Kidney tubule cell (primary cell): ENCODE results near the gene ATP5PO.
"Not testable (repeated sequence)": the region's sequence is repeated elsewhere in the genome, so short reads cannot be mapped to it uniquely, and the experiment has no call there.

Experiments
- DNase-seq: peaks from one replicate; pipeline ENCODE4 v3.0.0-alpha.2; 2018; ENCODE audit warnings: low spot score

Gene ATP5PO

DNA sequence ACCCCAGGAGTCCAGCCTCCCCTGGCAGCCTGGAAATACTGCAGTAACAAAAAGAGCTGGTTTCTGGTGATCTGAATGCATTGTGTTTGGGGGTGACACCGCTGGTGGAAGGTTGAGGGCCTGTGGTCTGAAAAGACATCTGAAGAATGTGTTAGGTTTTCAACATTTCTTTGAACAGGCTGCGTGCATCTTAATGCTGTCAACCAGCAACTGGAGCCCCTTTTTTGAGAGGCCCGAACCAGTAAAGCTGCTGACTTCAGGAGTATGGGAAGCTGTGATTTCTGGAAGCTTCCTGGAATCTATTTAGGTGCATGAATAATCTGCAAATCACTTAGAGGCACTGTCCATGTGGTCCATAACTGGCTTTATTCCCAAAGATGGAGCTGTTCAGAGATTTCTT lies 17.0 kb downstream of the ATP5PO start:
- DNase-seq: no peak

DNA sequence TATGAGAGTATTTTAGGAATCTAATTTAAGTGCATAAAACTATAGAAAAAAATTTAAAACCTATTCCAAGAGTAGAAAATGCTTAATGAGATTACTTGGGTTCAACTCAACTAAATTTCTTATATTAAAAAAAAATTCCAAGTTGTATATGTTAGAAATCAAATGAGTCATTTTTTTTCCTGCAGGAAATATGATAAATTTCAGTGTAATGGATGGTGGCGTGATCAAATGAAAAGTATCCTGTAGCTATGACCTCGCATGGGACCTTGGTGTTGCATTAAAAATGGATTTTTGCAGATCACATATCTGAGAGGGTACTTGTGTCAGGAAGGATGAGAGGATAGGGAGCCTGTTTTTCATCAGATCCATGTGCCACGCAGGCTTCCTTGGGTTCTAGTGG lies 17.9 kb downstream of the ATP5PO start:
- no peak for DNase-seq

DNA sequence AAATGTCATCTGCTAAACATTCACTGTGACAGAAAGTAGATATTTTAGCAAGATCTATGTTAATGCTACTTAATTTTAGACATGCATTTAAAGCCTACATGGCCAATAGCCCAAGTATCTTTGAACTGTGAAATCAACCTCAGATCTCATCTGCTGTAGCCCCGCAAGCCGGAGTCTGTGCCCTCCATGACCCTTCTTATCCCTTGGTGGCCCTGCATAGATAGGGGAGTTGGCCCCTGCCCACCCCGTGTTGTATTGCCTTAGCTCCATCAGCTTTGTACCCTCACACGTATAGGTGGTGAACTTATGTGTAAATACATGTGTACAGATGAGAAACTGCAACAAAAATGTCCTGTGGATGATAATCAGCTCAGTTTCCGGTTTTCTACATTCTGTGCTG lies 18.5 kb downstream of the ATP5PO start:
- no peak for DNase-seq

DNA sequence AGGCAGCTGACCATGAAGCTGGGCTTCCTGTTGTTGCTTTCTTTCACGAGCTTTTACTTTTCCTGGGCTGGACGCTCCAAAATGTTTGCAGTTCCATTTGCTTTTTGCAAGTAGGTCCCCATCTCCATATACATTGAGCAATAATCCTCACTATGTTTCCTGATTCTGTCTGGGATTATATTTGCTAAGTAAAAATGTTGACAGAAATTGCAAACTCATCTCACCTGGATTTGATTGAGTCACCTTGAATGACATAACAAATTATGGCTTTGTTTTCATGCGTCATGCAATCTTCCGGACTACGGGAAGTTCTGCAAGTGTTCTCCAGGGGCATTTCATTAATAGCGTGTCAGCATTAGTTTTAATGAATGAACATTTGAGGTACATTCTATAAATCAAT lies 18.9 kb downstream of the ATP5PO start:
- no peak for DNase-seq

DNA sequence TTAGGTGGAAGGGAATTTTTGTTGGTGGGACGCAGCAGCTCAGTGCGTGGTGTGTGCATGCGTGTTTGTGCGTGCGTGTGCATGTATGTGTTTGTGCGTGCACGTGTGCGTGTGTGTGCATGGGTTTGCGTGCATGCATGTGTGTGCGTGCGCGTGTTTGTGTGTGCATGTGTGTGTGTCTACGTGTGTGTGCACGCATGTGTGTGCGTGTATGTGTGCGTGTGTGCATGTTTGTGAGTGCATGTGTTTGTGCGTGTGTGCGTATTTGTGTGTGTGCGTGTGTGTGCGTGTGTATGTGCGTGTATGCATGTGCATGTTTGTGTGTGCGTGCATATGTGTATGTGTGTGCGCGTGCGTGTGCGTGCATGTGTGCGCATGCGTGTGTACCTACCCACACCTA lies 20.2 kb downstream of the ATP5PO start:
- DNase-seq: no peak

DNA sequence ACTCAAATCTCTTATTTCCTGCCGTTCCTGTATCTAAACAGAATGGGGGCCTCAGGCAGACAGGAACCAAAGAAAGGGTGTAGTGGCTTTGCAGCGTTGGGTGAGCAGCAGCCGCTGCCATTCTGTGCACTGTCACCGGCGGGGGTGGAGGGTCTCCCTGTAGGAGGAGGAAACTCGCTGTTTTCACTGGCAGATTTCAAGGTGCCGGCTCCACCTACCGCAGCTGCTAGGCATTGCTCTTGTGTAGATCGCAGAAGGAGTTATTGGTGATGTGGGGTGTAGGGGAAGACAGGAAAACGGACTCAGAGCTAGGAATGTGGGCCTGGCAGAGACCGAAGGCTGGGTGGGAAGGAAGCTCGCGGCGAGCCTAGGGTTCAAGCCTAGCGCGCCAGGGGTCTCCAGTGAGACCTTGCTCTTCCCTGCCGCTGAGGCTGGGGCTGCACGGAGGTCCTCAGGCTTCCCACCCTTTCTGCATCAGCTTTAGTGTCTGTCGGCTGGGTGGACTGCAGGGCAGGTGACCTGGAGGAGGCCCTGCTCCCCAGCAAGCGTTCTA lies 20.8 kb downstream of the ATP5PO start:
- DNase-seq: peak; percentile 85

DNA sequence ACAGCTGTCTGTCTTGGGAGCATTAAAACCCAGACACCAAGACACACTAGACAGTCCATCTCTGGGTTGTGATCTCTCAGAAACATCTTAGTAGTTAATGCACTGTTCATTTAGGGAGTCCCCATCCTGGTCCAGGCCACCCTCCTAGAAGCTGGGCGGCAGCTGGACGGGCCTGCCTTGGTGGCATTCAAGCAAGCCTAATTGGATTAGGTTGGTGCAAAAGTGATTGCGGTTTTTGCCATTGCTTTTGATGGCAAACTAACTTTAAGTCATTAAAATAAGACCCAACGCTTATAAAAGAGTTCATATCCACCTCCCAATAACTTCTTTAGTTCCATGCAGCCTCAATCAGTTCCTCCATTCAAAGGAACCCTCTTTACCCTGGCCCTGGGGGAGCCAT lies 21.7 kb downstream of the ATP5PO start:
- no peak for DNase-seq

DNA sequence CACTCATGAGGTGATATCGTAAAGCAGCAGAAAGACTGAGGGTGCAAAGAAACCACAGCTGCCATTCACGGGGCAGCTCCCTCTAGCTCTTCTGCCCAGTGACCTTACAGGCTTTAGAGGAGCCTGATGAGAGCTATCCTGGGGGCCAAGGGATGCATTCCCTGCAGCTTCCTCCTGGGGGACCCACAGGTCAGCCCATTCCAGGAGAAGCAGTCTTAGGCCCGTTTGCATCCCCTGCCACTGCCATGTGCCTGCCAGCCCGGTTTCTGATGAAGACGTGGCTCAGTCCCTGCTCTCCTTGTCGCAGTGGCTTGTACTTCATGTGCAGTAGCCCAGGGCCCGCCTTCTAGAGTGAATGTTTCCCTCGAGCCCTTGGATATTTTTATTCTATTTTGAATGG lies 22.8 kb downstream of the ATP5PO start:
- no peak for DNase-seq

DNA sequence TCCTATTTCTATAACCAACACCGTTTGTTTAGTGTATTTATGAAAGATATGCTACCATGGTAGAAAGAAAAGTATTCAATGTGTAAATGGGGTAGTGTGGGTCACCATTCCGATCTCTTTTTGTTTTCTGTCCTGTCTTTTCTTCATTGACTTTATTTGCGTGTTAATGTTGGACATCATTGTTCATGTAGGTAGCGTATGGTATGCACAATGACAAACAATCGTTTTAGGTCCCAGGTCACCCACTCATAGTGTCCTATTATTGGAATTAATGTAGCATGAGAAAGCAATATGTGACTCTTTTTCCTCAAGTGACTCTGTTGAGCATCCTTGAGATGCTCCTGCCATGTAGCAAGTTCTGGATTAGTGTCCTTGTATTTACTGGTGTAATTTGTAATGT lies 25.4 kb downstream of the ATP5PO start:
- DNase-seq: no peak

DNA sequence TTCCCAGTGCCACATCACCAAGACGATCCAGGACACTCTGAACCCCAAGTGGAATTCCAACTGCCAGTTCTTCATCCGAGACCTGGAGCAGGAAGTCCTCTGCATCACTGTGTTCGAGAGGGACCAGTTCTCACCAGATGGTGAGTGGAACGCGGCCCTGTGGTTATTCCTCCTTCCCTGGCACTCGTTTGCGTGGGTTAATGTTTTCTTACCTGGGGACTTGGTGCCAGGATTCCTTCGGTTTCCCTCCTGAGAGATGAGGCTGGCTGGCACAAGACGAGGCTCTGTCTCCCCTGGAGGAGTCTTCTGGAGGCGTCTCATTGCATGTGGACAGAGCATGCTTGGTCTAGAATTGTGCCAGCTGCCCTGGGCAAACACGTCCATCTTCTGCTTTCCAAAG lies 29.3 kb downstream of the ATP5PO start:
- peak; percentile 50 for DNase-seq

DNA sequence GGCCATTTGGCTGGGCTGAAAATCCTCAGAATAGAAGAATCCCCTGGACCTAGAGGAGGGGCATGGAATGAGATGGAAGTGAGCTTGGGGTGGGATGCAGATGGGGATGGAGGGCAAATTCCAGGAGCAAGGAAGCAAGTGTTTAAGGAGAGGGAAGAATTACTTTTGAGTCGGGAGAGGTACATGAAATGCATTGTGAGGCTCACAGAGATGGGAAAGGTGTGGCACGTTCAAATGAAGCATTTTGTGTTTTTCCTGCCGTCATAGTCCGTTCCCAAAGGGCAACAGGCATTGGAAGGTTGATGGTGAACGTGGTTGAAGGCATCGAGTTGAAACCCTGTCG lies 30.5 kb downstream of the ATP5PO start:
- no peak for DNase-seq

DNA sequence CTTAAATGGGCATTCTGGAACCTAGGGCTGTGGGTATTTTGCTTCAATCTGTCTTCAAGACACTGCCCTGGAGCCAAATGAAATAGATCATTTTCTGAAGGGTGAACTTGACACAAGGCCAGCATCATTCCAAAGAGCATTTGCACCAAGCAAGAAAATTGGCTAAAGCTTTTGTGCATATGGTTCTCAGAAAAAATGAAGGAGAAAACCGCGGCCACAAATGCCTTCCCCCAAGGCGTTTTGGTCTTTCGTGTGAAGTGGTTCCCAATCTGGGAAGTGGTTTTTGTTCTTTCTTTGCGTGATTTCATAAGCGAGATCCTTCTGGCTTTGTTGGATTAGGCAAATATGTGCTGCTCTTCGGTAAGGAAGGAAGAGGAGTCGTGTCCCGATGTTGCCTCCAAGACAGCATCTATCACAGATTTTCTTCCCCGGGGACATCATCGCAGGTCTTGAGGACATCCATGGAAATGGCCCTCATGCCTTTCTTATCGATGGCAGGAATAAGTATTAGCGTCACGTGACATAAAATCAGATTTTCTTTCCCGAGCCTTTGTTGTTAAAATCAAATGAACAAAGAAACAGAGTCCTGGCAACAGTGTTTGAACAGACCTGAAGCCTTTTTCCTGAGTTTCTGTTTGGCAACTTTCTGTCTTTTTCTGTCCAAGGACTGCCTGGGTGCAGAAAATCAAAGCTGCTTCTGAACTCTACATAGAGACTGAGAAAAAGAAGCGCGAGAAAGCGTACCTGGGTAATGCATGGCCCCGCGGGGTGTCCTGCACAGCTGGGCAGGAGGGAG lies 31.0 kb downstream of the ATP5PO start:
- no peak for DNase-seq

DNA sequence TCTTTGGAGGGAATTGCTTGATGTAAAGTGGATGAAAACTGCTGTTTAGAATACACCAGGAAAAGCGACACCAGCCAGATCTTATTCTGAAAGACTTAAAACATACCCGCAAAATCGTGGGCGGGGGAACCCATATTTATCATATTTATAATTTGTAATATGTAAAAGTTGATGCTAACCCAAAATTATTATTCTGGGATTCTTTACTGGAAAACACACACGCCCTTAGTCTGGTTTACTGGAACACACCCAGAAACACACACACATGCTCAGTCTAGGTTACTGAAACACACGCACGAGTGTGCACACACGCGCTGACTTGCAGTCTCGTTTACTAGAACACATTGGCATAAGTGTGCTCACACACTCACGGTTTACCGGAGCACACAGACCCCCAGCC lies 32.5 kb downstream of the ATP5PO start:
- no peak for DNase-seq

DNA sequence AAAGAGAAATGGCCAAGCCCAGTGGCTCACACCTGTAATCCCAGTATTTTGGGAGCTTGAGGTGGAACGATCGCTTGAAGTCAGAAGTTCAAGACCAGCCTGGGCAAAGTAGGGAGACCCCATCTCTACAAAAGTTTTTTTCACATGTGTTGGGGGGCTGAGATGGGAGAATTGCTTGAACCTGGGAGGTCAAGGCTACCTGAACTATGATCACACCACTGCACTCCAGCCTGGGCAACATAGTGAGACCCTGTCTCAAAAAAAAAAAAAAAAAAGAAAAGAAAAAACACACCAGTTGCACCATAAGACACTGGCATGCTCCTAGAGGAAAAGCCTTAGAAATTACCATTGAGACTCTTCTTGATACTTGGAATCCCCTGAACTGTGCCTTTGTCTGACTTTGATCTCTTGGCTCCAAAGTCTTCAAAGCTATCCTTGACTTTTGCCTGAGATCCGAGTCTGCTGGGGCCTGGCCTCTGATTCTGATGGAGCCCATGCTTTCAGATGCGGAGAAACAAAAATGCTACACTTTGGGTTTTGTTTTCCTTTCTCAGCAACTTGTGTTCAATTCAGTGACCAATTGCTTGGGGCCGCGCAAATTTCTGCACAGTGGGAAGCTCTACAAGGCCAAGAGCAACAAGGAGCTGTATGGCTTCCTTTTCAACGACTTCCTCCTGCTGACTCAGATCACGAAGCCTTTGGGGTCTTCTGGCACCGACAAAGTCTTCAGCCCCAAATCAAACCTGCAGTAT lies 33.7 kb downstream of the ATP5PO start:
- no peak for DNase-seq

DNA sequence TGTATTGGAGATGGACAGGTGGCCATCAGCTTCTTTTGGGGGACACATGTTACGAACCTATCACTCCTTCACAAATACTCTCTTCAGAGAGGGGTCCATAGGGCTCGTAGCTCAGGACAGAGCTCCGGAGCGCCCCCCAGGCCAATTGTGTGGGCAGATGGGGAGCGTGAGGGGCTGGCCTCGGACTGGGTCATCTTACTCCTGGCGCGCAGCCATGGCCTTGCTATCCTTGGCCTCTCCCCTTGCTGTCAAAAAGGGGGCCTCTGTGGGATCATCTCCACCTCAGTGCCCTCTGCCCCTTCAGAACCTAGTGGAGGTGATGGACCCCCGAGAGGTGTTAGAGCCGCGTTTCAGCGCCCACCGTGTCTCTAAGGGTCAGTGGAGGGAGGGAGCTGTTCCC lies 35.0 kb downstream of the ATP5PO start:
- DNase-seq: no peak

DNA sequence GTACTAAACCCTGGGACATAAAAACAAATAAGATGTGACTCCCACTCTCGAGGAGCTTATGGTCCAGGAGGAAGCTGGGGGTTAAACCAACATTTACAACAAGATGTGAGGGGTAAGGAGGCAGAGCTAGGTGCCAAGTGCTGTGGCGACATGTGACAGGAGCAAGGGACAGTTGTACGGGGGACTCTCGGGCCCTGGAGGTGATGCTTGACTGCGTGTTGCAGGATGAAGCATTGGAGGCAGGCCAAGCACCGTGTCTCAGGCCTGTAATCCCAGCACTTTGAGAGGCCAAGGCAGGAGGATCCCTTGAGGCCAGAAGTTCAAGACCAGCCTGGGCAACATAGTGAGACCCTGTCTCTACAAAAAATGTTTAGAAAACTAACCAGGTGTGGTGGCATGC lies 36.8 kb downstream of the ATP5PO start:
- no peak for DNase-seq

DNA sequence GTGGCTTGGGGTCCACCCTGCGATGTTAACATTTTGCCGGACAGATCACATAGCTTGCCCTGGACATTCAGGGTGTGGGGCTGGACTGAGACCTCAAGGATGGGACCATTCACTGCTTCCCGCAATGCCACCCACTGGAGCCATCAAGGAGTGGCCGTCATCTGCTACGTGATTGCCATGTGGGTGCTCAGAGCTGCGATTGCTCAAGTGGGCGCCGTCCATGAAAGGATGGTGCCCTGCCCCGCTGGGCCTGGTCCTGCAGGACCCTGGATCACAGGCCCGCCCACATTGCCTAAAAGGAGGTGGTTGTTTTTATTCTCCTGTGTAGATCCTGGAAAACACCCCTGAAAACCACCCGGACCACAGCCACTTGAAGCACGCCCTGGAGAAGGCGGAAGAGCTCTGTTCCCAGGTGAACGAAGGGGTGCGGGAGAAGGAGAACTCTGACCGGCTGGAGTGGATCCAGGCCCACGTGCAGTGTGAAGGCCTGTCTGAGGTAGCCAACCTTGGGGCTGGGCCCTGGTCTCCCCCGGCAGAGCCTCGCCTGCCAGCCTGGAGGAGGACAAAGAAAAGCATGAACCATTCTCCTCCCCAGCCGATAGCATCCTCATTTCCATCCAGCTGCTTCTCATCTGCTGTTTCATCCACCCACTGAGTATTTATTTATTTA lies 40.4 kb downstream of the ATP5PO start:
- no peak for DNase-seq

DNA sequence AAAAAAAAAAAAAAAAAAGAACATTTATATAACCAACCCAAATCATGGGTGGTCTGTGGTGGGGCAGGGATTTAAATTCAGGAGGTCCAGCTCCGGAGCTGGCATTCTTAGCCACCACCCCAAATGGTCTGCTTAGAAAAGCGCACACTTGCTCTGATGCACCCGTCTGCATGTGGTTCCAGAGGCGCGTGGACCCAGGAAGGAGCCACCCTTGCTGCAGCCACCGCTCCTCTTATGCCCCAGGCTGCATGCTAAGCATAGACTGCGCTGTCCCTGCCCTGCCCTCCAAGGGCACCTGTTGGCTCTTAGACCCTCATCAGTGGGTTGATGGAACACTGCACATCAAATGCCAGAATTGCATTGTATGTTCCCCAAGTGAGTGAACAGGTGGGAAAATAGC lies 41.4 kb downstream of the ATP5PO start:
- no peak for DNase-seq

DNA sequence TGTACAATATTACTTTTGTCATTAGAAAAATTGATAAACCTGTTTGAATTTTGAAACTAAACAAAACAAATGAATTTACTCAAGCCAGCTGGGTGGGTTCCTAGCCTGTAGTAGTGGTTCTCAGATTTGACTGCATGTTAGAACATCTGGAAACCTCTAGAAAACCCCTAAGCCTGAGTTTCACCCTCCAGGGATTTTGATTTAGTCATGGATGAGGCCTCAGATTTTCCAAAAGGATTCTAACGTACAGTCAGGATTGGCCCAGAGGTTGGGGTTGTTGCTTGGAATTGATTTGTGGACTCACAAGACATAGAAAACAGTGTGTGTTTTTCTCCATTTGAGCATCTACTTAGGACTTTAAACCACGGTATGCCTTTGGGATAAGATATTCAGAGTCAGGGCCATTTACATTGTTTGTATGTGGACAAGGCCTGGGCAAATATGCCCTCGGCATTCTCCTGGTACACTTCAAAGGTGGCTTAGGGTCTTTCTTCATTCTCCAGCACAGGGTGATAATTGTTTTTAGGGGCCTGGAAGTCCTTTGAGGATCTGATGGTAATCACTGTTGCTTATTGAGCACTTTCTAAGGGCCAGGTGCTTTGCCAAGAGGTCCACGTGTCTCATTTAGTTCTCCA lies 42.6 kb downstream of the ATP5PO start:
- DNase-seq: no peak

DNA sequence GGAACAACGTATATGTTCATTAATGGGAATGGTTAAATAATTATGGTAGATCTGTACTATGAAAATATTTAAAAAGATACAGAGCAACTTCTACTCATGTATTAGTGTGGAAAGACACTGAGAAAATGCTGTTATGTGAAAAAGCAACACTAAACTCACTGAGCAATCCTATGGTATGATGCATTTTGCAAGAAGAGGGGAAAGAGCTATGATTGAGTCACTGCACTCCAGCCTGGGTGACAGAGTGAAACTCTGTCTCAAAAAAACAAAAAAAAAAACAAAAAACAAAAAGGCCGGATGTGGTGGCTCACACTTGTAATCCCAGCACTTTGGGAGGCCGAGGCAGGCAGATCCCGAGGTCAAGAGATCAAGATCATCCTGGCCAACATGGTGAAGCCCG lies 44.4 kb downstream of the ATP5PO start:
- DNase-seq: no peak

DNA sequence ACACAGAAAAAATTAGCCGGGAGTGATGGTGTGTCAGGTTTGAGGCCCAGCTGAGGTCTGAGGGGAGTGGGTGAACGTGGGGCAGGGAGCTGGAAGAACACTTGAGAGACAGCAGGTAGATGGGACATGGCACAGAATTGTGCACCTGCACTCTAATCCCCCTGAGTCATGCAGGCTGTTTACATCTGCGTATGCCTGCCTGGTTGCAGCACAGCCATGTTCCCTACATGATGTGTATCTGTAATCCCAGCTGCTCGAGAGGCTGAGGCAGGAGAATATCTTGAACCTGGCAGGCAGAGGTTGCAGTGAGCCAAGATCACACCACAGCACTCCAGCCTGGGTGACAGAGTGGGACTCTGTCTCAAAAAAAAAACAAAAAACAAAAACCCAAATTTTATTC lies 44.8 kb downstream of the ATP5PO start:
- no peak for DNase-seq

DNA sequence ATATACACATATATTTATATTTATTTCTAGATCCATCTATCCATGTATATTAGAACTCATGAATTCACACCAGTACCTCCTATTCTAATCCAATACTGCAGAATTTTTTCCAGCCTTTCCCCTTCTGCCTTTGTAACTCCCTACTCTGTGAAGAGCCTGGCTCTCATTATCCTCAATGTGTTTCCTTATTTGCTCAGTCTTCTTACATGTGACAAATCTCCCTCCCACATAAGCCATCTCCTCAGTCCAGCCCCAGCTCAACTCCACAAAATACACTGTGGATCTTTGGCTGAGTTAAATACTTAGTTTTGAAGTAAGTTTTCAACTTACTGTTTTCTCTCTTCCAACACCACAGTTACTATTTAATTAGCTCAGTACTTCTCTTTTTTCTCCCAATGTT lies 45.7 kb downstream of the ATP5PO start:
- DNase-seq: no peak

DNA sequence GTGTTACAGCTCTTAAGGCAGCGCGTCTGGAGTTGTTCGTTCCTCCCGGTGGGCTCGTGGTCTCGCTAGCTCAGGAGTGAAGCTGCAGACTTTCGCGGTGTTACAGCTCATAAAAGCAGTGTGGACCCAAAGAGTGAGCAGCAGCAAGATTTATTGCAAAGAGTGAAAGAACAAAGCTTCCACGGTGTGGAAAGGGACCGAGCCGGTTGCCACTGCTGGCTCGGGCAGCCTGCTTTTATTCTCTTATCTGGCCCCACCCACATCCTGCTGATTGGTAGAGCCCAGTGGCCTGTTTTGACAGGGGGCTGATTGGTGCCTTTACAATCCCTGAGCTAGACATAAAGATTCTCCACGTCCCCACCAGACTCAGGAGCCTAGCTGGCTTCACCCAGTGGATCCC lies 47.7 kb downstream of the ATP5PO start:
- not testable (repeated sequence) for DNase-seq
